Stomach (tissue), 9 donors: ENCODE measurements around the gene SNRNP70. TPM values are rescaled to one million over a fixed set of nuclear protein-coding genes. Genes with fewer than 3 reads are reported as not detected.

Experiments used
- DNase-seq, 2 donors: peaks; one replicate each; pipeline versions ENCODE4 v3.0.0 to v3.0.0-alpha.2; 2013 to 2019
- H3K27ac ChIP-seq, 5 donors: fragments of 200-600 bp in 4 of 5; sonication (generic) in 4 of 5; one replicate each; pipeline ENCODE4 v1.5.1; 2013 to 2019; ENCODE audit warnings: mild to moderate bottlenecking in 1 of 5, moderate library complexity in 1 of 5
- H3K27me3 ChIP-seq, 3 donors: fragments of 200-600 bp; sonication (generic); one replicate each; pipeline ENCODE4 v1.5.1; 2017 to 2019; ENCODE audit warnings: mixed run types in 1 of 3
- H3K36me3 ChIP-seq, 4 donors: fragments of 200-600 bp; sonication (generic); 1 replicate in 3 of 4; 2 replicates in 1 of 4; pipeline ENCODE4 v1.5.1; 2016 to 2019
- H3K4me1 ChIP-seq, 4 donors: fragments of 200-600 bp; sonication (generic); one replicate each; pipeline ENCODE4 v1.5.1; 2016 to 2019
- H3K4me3 ChIP-seq, 4 donors: fragments of 200-600 bp; sonication (generic) in 3 of 4; one replicate each; pipeline ENCODE4 v1.5.1; 2016 to 2019; ENCODE audit warnings: mild to moderate bottlenecking in 1 of 4
- H3K9me3 ChIP-seq, 4 donors: fragments of 200-600 bp; sonication (generic); one replicate each; pipeline ENCODE4 v1.5.1; 2016 to 2019
- EP300 ChIP-seq: sonication (generic); formaldehyde crosslinking; IDR thresholded peaks from one replicate; pipeline ENCODE4 v1.6.1; 2017; ENCODE audit warnings: antibody characterized with exemption
- POLR2A ChIP-seq, 4 donors: fragments of 450-650 bp; IDR thresholded peaks; one replicate each; pipeline ENCODE4 v1.6.1; 2016; ENCODE audit warnings: antibody characterized with exemption in 4 of 4, control low read depth in 2 of 4, mild to moderate bottlenecking in 1 of 4, moderate library complexity in 1 of 4
- POLR2AphosphoS5 ChIP-seq, 3 donors: sonication (generic); formaldehyde crosslinking; IDR thresholded peaks; one replicate each; pipeline ENCODE4 v1.6.1; 2016; ENCODE audit warnings: antibody characterized with exemption in 3 of 3
- WGBS, 5 donors: extraction: QIAGEN DNeasy Blood & Tissue Kit in 3 of 5; methylation state at CpG; one replicate each; pipeline versions ENCODE4 v1.1.5 to v1.1.7; 2013 to 2018; 5-methylcytosine and 5-hydroxymethylcytosine counted together
- intact Hi-C: fragments of 100-400 bp; cut with DNase I; formaldehyde crosslinking; loops from one replicate; pipeline ENCODE4 v1.15.1; 2023; ENCODE audit warnings: low total_unique reads
- polyA plus RNA-seq, 3 donors: library from polyadenylated mRNA; stranded (reverse); fragments of 200-250 nt; gene quantifications; one replicate each; pipeline ENCODE4 v1.2.3, GENCODE V29; 2013
- total RNA-seq, 5 donors: library from RNA; depleted of rRNA; stranded (reverse); fragments of >200 nt; gene quantifications; one replicate each; pipeline versions ENCODE4 v1.1.0 to v1.2.3, GENCODE V29; 2014 to 2016
- TF ChIP-seq, protein P1 (sequence below), 7 experiments: fragments of 450-650 bp in 4 of 7; fragments of 200-600 bp in 3 of 7; sonication (generic) in 3 of 7; IDR thresholded peaks; one replicate each; pipeline ENCODE4 v1.5.1; 2016 to 2019; ENCODE audit warnings: antibody characterized with exemption in 7 of 7, control low read depth in 2 of 7, mild to moderate bottlenecking in 1 of 7
- donor health status: healthy with polysubstance abuse.
- donor health status: Bipolar disorder and iron deficiency.
- donor health status: healthy.

Gene SNRNP70
- total and polyA plus RNA-seq, 8 donors = 163 to 3,365 (median 222) TPM

DNA sequence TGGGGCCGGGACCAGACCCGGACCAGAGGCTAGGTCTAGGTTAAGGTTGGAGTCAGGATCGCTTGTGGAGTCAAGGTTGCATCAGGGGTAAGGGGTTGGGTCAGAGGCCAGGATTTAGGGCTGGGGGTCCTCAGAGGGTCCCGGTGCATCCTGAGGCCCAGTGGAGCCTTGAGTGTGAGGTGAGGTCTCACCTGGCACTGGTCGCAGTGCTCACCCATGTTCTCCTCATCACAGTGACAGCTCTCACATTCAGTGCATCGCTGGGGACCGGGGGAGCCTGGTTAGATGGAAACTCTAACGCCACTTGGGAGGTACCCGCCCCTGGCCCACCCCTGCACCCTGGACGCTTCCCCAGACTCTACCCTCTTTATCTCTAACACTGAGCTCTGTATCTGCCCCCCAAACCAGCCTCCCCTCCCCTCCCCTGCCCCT lies 66.9 kb downstream of the SNRNP70 start:
- WGBS, 5 donors = 28 to 35% (median 34%) methylated on average over 9 to 10 of the region's 10 CpGs
- Histone ChIP-seq H3K4me1 (peaks cover 31 to 48% (median 41%) of the 10 kb centered on the region in 4 donors), H3K9me3 (no peaks in the 10 kb centered on the region), H3K27ac (peak overlapping the region in 3 of 5 donors; percentile 85 to 92 (median 85)), H3K27me3 (peaks cover 0 to 33% (median 0%) of the 10 kb centered on the region in 3 donors), H3K36me3 (no peaks in the 10 kb centered on the region), H3K4me3 (no peak overlapping the region)
- intact Hi-C loops = loop anchor here (10.0 kb wide), 1 partner anchor 57 kb away; no protein-coding TSS in a partner anchor
- no peak for DNase-seq
- TF ChIP-seq POLR2A (IDR thresholded peaks at IDR 0.05) (no peak), EP300 (no peak), POLR2AphosphoS5 (IDR thresholded peaks at IDR 0.05) (no peak)
- TF ChIP-seq, protein P1, sequence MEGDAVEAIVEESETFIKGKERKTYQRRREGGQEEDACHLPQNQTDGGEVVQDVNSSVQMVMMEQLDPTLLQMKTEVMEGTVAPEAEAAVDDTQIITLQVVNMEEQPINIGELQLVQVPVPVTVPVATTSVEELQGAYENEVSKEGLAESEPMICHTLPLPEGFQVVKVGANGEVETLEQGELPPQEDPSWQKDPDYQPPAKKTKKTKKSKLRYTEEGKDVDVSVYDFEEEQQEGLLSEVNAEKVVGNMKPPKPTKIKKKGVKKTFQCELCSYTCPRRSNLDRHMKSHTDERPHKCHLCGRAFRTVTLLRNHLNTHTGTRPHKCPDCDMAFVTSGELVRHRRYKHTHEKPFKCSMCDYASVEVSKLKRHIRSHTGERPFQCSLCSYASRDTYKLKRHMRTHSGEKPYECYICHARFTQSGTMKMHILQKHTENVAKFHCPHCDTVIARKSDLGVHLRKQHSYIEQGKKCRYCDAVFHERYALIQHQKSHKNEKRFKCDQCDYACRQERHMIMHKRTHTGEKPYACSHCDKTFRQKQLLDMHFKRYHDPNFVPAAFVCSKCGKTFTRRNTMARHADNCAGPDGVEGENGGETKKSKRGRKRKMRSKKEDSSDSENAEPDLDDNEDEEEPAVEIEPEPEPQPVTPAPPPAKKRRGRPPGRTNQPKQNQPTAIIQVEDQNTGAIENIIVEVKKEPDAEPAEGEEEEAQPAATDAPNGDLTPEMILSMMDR (IDR thresholded peaks at IDR 0.05) = no peak

DNA sequence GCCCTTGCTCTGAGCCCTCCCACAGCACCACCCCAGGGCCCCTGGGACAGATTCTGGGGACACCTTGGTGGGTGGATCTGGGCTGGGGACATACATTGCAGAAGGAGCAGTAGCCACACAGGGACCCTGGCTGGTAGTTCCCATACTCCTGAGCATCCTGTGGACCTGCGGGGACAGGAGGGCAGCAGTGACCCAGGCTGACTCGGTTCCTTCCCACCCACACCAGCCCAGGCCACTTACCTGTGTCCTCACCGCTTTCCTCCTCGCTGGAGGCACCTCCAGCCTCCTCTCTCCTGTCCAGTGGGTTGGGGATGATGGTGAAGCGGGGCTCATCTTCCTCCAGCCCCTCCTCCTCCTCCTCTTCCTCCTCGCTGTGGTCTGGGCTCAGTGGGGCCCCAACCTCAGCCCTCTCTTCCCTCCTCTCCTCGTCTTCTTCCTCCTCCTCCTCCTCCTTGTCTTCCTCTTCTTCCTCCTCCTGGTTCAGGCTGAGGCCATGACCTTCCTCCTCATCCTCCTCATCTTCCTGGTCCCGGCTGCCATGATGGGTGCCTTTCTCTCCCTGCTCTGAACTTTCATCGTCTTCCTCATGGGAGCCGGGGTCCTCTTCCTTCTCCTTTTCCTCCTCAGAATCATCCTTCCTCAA lies 68.0 kb downstream of the SNRNP70 start:
- H3K4me1 ChIP-seq = peaks cover 31 to 55% (median 50%) of the 10 kb centered on the region in 4 donors
- intact Hi-C loops = loop anchor here (10.0 kb wide), 1 partner anchor 58 kb away; no protein-coding TSS in a partner anchor
- H3K9me3 ChIP-seq = no peaks in the 10 kb centered on the region
- TF ChIP-seq EP300 = no peak
- no peak for TF ChIP-seq POLR2A (IDR thresholded peaks at IDR 0.05)
- TF ChIP-seq POLR2AphosphoS5 (IDR thresholded peaks at IDR 0.05) = no peak
- TF ChIP-seq, protein P1 (IDR thresholded peaks at IDR 0.05) = no peak
- H3K27me3 ChIP-seq = peaks cover 0 to 44% (median 0%) of the 10 kb centered on the region in 3 donors
- WGBS, 5 donors = 88 to 93% (median 92%) methylated on average over 9 to 10 of the region's 10 CpGs
- H3K36me3 ChIP-seq = no peaks in the 10 kb centered on the region
- H3K27ac ChIP-seq = no peak overlapping the region
- DNase-seq = no peak
- no peak overlapping the region for H3K4me3 ChIP-seq

DNA sequence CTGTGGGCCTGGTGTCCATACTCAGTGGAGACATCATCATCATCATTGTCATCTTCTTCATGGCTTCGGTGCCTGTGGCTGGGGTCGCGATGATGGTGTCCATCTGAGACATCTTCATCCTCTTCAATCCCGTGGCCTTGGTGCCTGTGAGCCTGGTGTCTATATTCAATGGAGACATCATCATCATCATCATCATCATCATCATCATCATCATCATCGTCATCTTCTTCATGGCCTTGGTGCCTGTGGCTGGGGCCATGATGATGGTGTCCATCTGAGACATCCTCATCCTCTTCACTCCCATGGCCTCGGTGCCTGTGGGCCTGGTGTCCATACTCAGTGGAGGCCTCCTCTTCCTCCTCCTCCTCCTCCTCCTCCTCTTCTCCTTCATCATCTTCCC lies 69.0 kb downstream of the SNRNP70 start:
- no peaks in the 10 kb centered on the region for H3K9me3 ChIP-seq
- no peak overlapping the region for H3K4me3 ChIP-seq
- H3K4me1 ChIP-seq = peaks cover 22 to 55% (median 47%) of the 10 kb centered on the region in 4 donors
- no peaks in the 10 kb centered on the region for H3K36me3 ChIP-seq
- no peak for DNase-seq
- 86 to 98% (median 96%) methylated on average over 6 of the region's 6 CpGs for WGBS, 5 donors
- TF ChIP-seq, protein P1 (IDR thresholded peaks at IDR 0.05) = no peak
- TF ChIP-seq POLR2A (IDR thresholded peaks at IDR 0.05) (no peak), POLR2AphosphoS5 (IDR thresholded peaks at IDR 0.05) (no peak), EP300 (no peak)
- intact Hi-C loops = loop anchor here (10.0 kb wide), 1 partner anchor 59 kb away; no protein-coding TSS in a partner anchor
- peaks cover 0 to 37% (median 0%) of the 10 kb centered on the region in 3 donors for H3K27me3 ChIP-seq
- no peak overlapping the region for H3K27ac ChIP-seq

DNA sequence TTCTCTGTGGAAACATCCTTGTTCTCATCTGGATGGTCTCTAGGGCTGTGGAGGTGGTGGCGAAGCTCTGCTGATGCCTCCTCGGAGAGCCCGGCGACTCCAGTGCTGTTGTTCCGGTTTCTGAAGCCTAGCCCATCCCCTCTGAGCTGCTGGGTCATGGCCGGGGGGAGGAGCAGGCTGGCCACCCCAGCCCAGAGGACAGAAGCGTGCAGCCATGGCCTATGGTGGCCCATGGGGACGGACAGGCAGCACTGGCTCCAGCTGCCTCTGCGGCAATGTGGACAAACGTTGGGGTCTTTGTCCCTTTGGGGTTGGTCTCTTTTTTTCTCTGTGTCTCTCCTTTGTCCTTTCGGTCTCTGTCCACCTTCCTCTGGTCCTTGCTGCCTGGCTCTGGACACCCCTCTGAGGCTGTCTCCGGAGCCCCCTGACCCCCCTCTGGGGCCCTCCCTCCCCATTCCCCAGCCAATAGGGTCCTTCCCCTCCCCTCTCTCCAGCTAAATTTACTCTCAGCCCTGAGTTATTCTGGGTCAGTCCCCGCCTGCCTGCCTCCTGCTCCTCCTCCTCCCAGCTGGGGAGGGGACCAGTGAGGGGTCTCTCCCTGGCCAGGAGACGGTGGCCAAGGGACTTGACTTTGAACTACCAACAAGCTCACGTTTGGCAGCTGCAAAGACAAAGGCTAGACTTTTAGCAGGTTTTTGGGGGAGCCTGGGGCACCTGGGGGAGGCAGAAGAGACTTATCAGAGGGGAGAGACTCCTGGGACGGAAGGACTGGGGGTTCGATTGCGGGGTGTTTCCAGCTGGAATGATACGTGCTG lies 70.0 kb downstream of the SNRNP70 start, which contains the start of gene HRC:
Gene HRC (minus strand): TSS at position 392 of the 815 bp plus-strand sequence. CDS start 159 bp downstream, at position 233.
- peak within 1 kb of the TSS in 2 of 5 donors; percentile 26 to 35 for H3K27ac ChIP-seq
- WGBS, 5 donors = 58 to 74% (median 69%) methylated on average over 18 to 19 of the region's 19 CpGs

More for the DNA sequence above, 70.0 kb downstream of the SNRNP70 start, which contains the start of gene HRC:
- Histone ChIP-seq H3K36me3 (no peaks in the 10 kb centered on the region), H3K9me3 (no peaks in the 10 kb centered on the region), H3K4me1 (peaks cover 22 to 55% (median 46%) of the 10 kb centered on the region in 4 donors), H3K27me3 (peaks cover 0 to 28% (median 0%) of the 10 kb centered on the region in 3 donors), H3K4me3 (no peak within 1 kb of the TSS)
- peak in 1 of 2 donors; percentile 69 for DNase-seq
- TF ChIP-seq, protein P1 (IDR thresholded peaks at IDR 0.05) = no peak
- TF ChIP-seq EP300 (no peak), POLR2A (IDR thresholded peaks at IDR 0.05) (no peak), POLR2AphosphoS5 (IDR thresholded peaks at IDR 0.05) (no peak)
- intact Hi-C loops = loop anchor here (10.0 kb wide), 1 partner anchor 60 kb away; no protein-coding TSS in a partner anchor
